ENCODE results near the gene ABCA9. TPM values are rescaled to one million over a fixed set of nuclear protein-coding genes. Genes with fewer than 3 reads are reported as not detected.
A peak's percentile ranks its signal among the peaks of the same experiment; 100 is the strongest.

Gene ABCA9
- total and polyA plus RNA-seq, 9 of the 15 experiments (the other 6 are each of a cell fraction or from before 2014, with no cell fraction given), result 0.04 TPM; not detected in 8

DNA sequence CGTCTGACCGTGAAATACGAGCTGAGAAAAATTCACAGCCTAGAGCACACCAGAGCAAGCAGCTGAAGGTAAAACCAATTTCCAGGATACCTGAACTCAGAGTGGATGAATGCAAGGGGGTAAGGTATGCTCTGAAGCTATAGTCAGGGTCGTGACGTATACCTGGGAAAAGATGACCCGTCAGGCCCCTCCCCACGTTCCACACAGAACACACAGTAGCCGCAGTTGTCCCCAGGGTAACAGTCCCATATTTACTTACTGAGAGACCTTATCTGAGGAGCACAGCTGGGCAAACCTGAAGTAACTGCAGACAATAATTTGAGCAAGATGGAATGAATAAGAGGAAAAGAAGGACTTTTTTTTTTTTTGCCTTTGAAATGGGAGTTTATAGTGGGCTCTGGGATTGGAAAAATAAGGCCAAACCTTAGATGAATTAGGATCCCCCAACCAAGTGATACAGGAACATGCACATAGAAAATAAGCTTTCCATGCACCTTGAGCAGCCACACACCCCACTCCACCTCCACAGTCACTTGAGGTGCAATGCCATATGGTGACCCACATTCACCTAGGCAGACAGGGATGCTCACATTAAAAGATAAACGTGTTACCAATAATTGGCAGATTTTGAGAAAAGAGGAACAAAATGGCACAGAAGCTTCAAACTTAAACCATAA is 43.0 kb upstream of the ABCA9 start (continued):
- TF ChIP-seq, protein P1, sequence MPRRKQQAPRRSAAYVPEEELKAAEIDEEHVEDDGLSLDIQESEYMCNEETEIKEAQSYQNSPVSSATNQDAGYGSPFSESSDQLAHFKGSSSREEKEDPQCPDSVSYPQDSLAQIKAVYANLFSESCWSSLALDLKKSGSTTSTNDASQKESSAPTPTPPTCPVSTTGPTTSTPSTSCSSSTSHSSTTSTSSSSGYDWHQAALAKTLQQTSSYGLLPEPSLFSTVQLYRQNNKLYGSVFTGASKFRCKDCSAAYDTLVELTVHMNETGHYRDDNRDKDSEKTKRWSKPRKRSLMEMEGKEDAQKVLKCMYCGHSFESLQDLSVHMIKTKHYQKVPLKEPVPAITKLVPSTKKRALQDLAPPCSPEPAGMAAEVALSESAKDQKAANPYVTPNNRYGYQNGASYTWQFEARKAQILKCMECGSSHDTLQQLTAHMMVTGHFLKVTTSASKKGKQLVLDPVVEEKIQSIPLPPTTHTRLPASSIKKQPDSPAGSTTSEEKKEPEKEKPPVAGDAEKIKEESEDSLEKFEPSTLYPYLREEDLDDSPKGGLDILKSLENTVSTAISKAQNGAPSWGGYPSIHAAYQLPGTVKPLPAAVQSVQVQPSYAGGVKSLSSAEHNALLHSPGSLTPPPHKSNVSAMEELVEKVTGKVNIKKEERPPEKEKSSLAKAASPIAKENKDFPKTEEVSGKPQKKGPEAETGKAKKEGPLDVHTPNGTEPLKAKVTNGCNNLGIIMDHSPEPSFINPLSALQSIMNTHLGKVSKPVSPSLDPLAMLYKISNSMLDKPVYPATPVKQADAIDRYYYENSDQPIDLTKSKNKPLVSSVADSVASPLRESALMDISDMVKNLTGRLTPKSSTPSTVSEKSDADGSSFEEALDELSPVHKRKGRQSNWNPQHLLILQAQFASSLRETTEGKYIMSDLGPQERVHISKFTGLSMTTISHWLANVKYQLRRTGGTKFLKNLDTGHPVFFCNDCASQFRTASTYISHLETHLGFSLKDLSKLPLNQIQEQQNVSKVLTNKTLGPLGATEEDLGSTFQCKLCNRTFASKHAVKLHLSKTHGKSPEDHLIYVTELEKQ (CRISPR knock-in tag; IDR thresholded peaks at IDR 0.05), result no peak
- TF ChIP-seq, protein P2, sequence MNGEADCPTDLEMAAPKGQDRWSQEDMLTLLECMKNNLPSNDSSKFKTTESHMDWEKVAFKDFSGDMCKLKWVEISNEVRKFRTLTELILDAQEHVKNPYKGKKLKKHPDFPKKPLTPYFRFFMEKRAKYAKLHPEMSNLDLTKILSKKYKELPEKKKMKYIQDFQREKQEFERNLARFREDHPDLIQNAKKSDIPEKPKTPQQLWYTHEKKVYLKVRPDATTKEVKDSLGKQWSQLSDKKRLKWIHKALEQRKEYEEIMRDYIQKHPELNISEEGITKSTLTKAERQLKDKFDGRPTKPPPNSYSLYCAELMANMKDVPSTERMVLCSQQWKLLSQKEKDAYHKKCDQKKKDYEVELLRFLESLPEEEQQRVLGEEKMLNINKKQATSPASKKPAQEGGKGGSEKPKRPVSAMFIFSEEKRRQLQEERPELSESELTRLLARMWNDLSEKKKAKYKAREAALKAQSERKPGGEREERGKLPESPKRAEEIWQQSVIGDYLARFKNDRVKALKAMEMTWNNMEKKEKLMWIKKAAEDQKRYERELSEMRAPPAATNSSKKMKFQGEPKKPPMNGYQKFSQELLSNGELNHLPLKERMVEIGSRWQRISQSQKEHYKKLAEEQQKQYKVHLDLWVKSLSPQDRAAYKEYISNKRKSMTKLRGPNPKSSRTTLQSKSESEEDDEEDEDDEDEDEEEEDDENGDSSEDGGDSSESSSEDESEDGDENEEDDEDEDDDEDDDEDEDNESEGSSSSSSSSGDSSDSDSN (IDR thresholded peaks at IDR 0.05; ENCODE audit: borderline replicate concordance in 1 of 2, low read depth in 2 of 2, low read length in 2 of 2), result no peak
- TF ChIP-seq ARID2 (IDR thresholded peaks at IDR 0.05) (no peak), ZNF780A (CRISPR knock-in tag; IDR thresholded peaks at IDR 0.05) (no peak), SLC30A9 (CRISPR knock-in tag; IDR thresholded peaks at IDR 0.05) (no peak), SMARCB1 (IDR thresholded peaks at IDR 0.05; ENCODE audit: insufficient read length, low read depth) (peak; percentile 31), MEF2A (IDR thresholded peaks at IDR 0.05; ENCODE audit: control insufficient read depth, low read depth, low read length) (0 out of 2 replicates have a peak, but pooled peaks have one; percentile 42), ZBTB17 (CRISPR knock-in tag; IDR thresholded peaks at IDR 0.05) (no peak), DIDO1 (tag; IDR thresholded peaks at IDR 0.05; ENCODE audit: low read depth) (no peak), YBX1 (IDR thresholded peaks at IDR 0.05) (no peak), HDAC2 (IDR thresholded peaks at IDR 0.05) (no peak), SREBF2 (CRISPR knock-in tag; IDR thresholded peaks at IDR 0.05) (no peak)
- TF ChIP-seq, protein P3, sequence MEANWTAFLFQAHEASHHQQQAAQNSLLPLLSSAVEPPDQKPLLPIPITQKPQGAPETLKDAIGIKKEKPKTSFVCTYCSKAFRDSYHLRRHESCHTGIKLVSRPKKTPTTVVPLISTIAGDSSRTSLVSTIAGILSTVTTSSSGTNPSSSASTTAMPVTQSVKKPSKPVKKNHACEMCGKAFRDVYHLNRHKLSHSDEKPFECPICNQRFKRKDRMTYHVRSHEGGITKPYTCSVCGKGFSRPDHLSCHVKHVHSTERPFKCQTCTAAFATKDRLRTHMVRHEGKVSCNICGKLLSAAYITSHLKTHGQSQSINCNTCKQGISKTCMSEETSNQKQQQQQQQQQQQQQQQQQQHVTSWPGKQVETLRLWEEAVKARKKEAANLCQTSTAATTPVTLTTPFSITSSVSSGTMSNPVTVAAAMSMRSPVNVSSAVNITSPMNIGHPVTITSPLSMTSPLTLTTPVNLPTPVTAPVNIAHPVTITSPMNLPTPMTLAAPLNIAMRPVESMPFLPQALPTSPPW (CRISPR knock-in tag; IDR thresholded peaks at IDR 0.05), result peak; percentile 76
- TF ChIP-seq, protein P4, sequence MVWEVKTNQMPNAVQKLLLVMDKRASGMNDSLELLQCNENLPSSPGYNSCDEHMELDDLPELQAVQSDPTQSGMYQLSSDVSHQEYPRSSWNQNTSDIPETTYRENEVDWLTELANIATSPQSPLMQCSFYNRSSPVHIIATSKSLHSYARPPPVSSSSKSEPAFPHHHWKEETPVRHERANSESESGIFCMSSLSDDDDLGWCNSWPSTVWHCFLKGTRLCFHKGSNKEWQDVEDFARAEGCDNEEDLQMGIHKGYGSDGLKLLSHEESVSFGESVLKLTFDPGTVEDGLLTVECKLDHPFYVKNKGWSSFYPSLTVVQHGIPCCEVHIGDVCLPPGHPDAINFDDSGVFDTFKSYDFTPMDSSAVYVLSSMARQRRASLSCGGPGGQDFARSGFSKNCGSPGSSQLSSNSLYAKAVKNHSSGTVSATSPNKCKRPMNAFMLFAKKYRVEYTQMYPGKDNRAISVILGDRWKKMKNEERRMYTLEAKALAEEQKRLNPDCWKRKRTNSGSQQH (CRISPR knock-in tag; IDR thresholded peaks at IDR 0.05), result no peak
- TF ChIP-seq, protein P5, sequence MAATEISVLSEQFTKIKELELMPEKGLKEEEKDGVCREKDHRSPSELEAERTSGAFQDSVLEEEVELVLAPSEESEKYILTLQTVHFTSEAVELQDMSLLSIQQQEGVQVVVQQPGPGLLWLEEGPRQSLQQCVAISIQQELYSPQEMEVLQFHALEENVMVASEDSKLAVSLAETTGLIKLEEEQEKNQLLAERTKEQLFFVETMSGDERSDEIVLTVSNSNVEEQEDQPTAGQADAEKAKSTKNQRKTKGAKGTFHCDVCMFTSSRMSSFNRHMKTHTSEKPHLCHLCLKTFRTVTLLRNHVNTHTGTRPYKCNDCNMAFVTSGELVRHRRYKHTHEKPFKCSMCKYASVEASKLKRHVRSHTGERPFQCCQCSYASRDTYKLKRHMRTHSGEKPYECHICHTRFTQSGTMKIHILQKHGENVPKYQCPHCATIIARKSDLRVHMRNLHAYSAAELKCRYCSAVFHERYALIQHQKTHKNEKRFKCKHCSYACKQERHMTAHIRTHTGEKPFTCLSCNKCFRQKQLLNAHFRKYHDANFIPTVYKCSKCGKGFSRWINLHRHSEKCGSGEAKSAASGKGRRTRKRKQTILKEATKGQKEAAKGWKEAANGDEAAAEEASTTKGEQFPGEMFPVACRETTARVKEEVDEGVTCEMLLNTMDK (IDR thresholded peaks at IDR 0.05; ENCODE audit: borderline replicate concordance, insufficient read depth, low read depth, low read length, poor library complexity, severe bottlenecking), result no peak
